HepG2 (cell line): ENCODE measurements around the gene PCYT2. TPM values are rescaled to one million over a fixed set of nuclear protein-coding genes. Genes with fewer than 3 reads are reported as not detected.

ENCODE experiments used
- ATF7-NPFF ChIP-seq: sonication (generic); formaldehyde crosslinking; IDR thresholded peaks from 2 replicates; pipeline ENCODE4 v1.8.1; 2023; ENCODE audit warnings: mild to moderate bottlenecking, low read depth, missing genetic modification reagents, moderate library complexity
- EHMT2 ChIP-seq: fragments of 200-600 bp; sonication (generic); IDR thresholded peaks from 2 replicates; pipeline ENCODE4 v1.7.0; 2017; ENCODE audit warnings: antibody characterized with exemption, low read depth, low read length, borderline replicate concordance
- ELF1 ChIP-seq: sonication (generic); formaldehyde crosslinking; IDR thresholded peaks from 2 replicates; pipeline ENCODE4 v1.4.0; 2020; ENCODE audit warnings: missing genetic modification reagents
- ERF ChIP-seq: IDR thresholded peaks from 2 replicates; pipeline ENCODE4 v1.6.1; 2018; ENCODE audit warnings: missing biosample characterization, missing genetic modification reagents
- FOXK2 ChIP-seq: fragments of 450-650 bp; IDR thresholded peaks from 2 replicates; pipeline ENCODE4 v1.6.1; 2016
- HINFP ChIP-seq: sonication (generic); formaldehyde crosslinking; IDR thresholded peaks from 2 replicates; pipeline ENCODE4 v1.4.0; 2020; ENCODE audit warnings: low read depth, mild to moderate bottlenecking, missing genetic modification reagents
- HMG20B ChIP-seq: conservative IDR thresholded peaks from 2 replicates; pipeline ENCODE4 v1.6.1; 2016; ENCODE audit warnings: missing genetic modification reagents, missing compliant biosample characterization
- KDM5A ChIP-seq: fragments of 200-600 bp; sonication (generic); IDR thresholded peaks from 2 replicates; pipeline ENCODE4 v1.7.0; 2018; ENCODE audit warnings: antibody characterized with exemption, mild to moderate bottlenecking, low read length, borderline replicate concordance
- KLF11 ChIP-seq: IDR thresholded peaks from 2 replicates; pipeline ENCODE4 v1.6.1; 2016; ENCODE audit warnings: missing compliant biosample characterization
- KLF16 ChIP-seq, 2 experiments: sonication (generic) in 1 of 2; formaldehyde crosslinking in 1 of 2; IDR thresholded peaks; 2 replicates each; pipeline versions ENCODE4 v1.6.1 to v1.8.0; 2016 to 2023; ENCODE audit warnings: missing genetic modification reagents in 2 of 2, missing compliant biosample characterization in 1 of 2
- KLF6 ChIP-seq: IDR thresholded peaks from 2 replicates; pipeline ENCODE4 v1.8.0; 2016; ENCODE audit warnings: missing biosample characterization, missing genetic modification reagents
- NFYC ChIP-seq: IDR thresholded peaks from 2 replicates; pipeline ENCODE4 v1.6.1; 2016; ENCODE audit warnings: missing genetic modification reagents, missing compliant biosample characterization
- NRL ChIP-seq: sonication (generic); formaldehyde crosslinking; IDR thresholded peaks from 2 replicates; pipeline ENCODE4 v1.5.0; 2020; ENCODE audit warnings: missing genetic modification reagents, mild to moderate bottlenecking, moderate library complexity, borderline replicate concordance
- PTBP1 ChIP-seq: fragments of 200-400 bp; formaldehyde crosslinking; IDR thresholded peaks from 2 replicates; pipeline ENCODE4 v1.6.1; 2018; ENCODE audit warnings: low read length, low read depth; ENCODE audit not compliant: poor library complexity, severe bottlenecking
- RBM22 ChIP-seq: fragments of 200-400 bp; formaldehyde crosslinking; optimal IDR thresholded peaks from 2 replicates; pipeline ENCODE3; 2017; ENCODE audit warnings: mild to moderate bottlenecking, low read length, moderate library complexity
- SMYD3 ChIP-seq: sonication (generic); formaldehyde crosslinking; IDR thresholded peaks from 2 replicates; pipeline ENCODE4 v1.8.1; 2023; ENCODE audit warnings: mild to moderate bottlenecking, missing genetic modification reagents
- TEAD3 ChIP-seq: optimal IDR thresholded peaks from 2 replicates; pipeline ENCODE3; 2016; ENCODE audit warnings: borderline replicate concordance
- ZBTB1 ChIP-seq: sonication (generic); formaldehyde crosslinking; IDR thresholded peaks from 2 replicates; pipeline ENCODE4 v1.4.0; 2020; ENCODE audit warnings: missing genetic modification reagents, borderline replicate concordance
- ZBTB33 ChIP-seq: sonication (generic); formaldehyde crosslinking; IDR thresholded peaks from 2 replicates; pipeline ENCODE4 v1.4.0; 2020; ENCODE audit warnings: missing genetic modification reagents
- ZNF251 ChIP-seq: sonication (generic); formaldehyde crosslinking; IDR thresholded peaks from 2 replicates; pipeline ENCODE4 v1.9.0; 2021; ENCODE audit warnings: mild to moderate bottlenecking, missing genetic modification reagents
- ZNF350 ChIP-seq: sonication (generic); formaldehyde crosslinking; IDR thresholded peaks from 2 replicates; pipeline ENCODE4 v1.4.0; 2020; ENCODE audit warnings: mild to moderate bottlenecking, low read depth, missing genetic modification reagents, borderline replicate concordance
- ZNF574 ChIP-seq: sonication (generic); formaldehyde crosslinking; IDR thresholded peaks from 2 replicates; pipeline ENCODE4 v1.4.0; 2020; ENCODE audit warnings: missing genetic modification reagents
- ZNF773 ChIP-seq: sonication (generic); formaldehyde crosslinking; IDR thresholded peaks from 2 replicates; pipeline ENCODE4 v1.4.0; 2020; ENCODE audit warnings: missing genetic modification reagents, borderline replicate concordance
- ZNF883 ChIP-seq: sonication (generic); formaldehyde crosslinking; IDR thresholded peaks from 2 replicates; pipeline ENCODE4 v1.5.1; 2020; ENCODE audit warnings: mild to moderate bottlenecking, missing genetic modification reagents; ENCODE audit errors: not compliant biosample characterization
- polyA plus RNA-seq, 8 experiments: library from polyadenylated mRNA; depleted of rRNA in 3 of 8; stranded (reverse) in 7 of 8; unstranded in 1 of 8; fragments of >200 nt; fragmentation: Illumina TruSeq in 4 of 8; extraction: Trizol in 4 of 8; gene quantifications; 2 replicates each; pipeline versions ENCODE4 v1.2.1 to v1.2.3, GENCODE V29; 2011 to 2016; ENCODE audit warnings: low read depth in 4 of 8, missing spikeins in 1 of 8, mixed read lengths in 1 of 8; ENCODE audit not compliant: insufficient read depth in 1 of 8
- total RNA-seq, 5 experiments: library from RNA; depleted of rRNA; stranded (reverse); fragments of >200 nt; fragmentation: Illumina TruSeq; extraction: Trizol; gene quantifications; 2 replicates each; pipeline ENCODE4 v1.2.3, GENCODE V29; 2016; ENCODE audit warnings: low read depth in 1 of 5

PCYT2 gene
- total and polyA plus RNA-seq, 2 of the 13 experiments (the other 11 are each of a cell fraction or from before 2014, with no cell fraction given), result 147 to 297 TPM

- TF ChIP-seq ZNF574 (CRISPR knock-in tag) (peak; percentile 88), ZNF773 (CRISPR knock-in tag) (no peak; the same call in 1 of the 2 replicates), ZBTB1 (no peak), EHMT2 (no peak), NFYC (peak; percentile 56), HMG20B (no peak), ERF (peak; percentile 88), TEAD3 (peak; percentile 68), ZNF251 (CRISPR knock-in tag) (peak; percentile 88; the same call in 1 of the 2 replicates), KLF6 (CRISPR knock-in tag) (no peak; the same call in 1 of the 2 replicates), ZNF883 (CRISPR knock-in tag) (peak; percentile 98), HINFP (CRISPR knock-in tag) (no peak), KLF16 (CRISPR knock-in tag; IDR thresholded peaks at IDR 0.05) (peak; percentile 62 to 80; a peak in 2 of 4 replicates), RBM22 (peak; percentile 78), ZNF350 (CRISPR knock-in tag) (peak; percentile 9; the same call in 1 of the 2 replicates), PTBP1 (no peak), ELF1 (CRISPR knock-in tag) (peak; percentile 93), KLF11 (CRISPR knock-in tag) (0 out of 2 replicates have a peak, but pooled peaks have one; percentile 84), ATF7-NPFF (CRISPR knock-in tag) (peak; percentile 96), NRL (CRISPR knock-in tag) (peak; percentile 90), FOXK2 (no peak), KDM5A (peak; percentile 31; the same call in 1 of the 2 replicates), ZBTB33 (peak; percentile 72), SMYD3 (CRISPR knock-in tag) (0 out of 2 replicates have a peak, but pooled peaks have one; percentile 63)
These were observed 39.6 kb downstream of the PCYT2 start (continued) for GRCh38 chr17:81871387-81872230.
